DND-41 (cell line): ENCODE data around the gene ZNF813.

Experiments used
- CTCF ChIP-seq: IDR thresholded peaks from 2 replicates; pipeline ENCODE4 v1.5.1; 2012; ENCODE audit warnings: borderline replicate concordance, low read length, moderate library complexity, mild to moderate bottlenecking; ENCODE audit not compliant: poor library complexity, severe bottlenecking; ENCODE audit errors: extremely low read depth
- EZH2 ChIP-seq: IDR thresholded peaks from 3 replicates; pipeline ENCODE4 v1.6.1; 2012; ENCODE audit warnings: borderline replicate concordance, low read depth, mild to moderate bottlenecking, moderate library complexity, low read length, inconsistent platforms; ENCODE audit not compliant: severe bottlenecking

GRCh38 chr19:53541971-53542370, 74.4 kb downstream of the ZNF813 start:
- no peak for TF ChIP-seq EZH2
- TF ChIP-seq CTCF: no peak
